ENCODE data around the gene VASH2. TPM values are rescaled to one million over a fixed set of nuclear protein-coding genes. Genes with fewer than 3 reads are reported as not detected.

The VASH2 gene
- total RNA-seq, 4 donors from 2014 or later: 0.38 to 1.5 (median 1.1) TPM; not detected in 1

- no peak for TF ChIP-seq CTCF (IDR thresholded peaks at IDR 0.05; ENCODE audit: low read depth)
Observed at GRCh38 chr1:212979340-212980122, 29.2 kb downstream of the VASH2 start.

- TF ChIP-seq CTCF (IDR thresholded peaks at IDR 0.05; ENCODE audit: low read depth): no peak
Observed at GRCh38 chr1:212980123-212980785, 29.9 kb downstream of the VASH2 start.

- no peak for TF ChIP-seq CTCF (IDR thresholded peaks at IDR 0.05; ENCODE audit: low read depth)
Observed at GRCh38 chr1:212981025-212981495, 30.7 kb downstream of the VASH2 start.

GRCh38 chr1:212981571-212982328 lies 31.4 kb downstream of the VASH2 start:
- no peak for TF ChIP-seq CTCF (IDR thresholded peaks at IDR 0.05; ENCODE audit: low read depth)

- no peak for TF ChIP-seq CTCF (IDR thresholded peaks at IDR 0.05; ENCODE audit: low read depth)
Observed at GRCh38 chr1:212982430-212983152, 32.2 kb downstream of the VASH2 start.

- TF ChIP-seq CTCF (IDR thresholded peaks at IDR 0.05; ENCODE audit: low read depth): no peak
Observed at GRCh38 chr1:212983482-212983881, 33.1 kb downstream of the VASH2 start.

Measured in subcutaneous adipose tissue (tissue), 4 donors.